Measurements from ENCODE around the gene ABHD5.

Gene ABHD5

DNA sequence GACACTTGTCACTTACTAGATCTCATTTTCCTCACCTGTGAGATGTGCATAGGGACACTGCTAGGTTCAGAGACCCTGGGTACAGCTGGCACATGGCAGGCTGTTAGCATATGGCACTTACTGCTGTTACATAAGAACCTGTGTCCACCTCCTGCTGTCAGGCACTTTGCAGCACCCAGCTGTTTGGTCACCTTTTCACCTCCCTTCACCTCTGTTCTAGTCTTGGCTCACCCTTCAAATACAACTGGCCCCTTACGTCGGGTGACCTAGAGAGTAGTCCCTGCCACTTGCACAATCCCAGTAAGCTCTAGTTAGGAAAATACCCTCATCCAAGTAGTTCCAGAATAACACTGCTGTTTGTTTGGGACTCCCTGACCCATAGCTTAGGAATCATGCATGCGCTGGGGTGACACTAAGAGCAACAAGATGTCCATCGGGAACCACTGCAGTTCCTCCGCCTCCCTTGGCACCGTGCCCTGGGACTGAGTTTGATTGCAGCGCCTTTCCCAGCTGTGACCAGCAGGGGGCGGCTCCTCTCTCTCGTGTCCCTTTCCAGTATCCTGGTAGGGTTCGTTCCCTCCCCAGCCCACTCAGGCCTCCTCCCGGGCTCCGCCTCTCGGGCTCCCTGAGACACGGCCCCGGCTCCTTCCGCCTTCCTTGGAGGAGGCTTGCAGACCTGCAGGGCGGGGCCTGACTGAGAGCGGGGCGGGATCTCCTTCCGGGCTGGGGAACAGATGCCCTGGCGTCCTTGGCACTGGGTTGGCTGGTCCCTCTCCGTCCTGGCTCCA is 78.6 kb downstream of the ABHD5 start:
- no peaks in the 10 kb centered on the region for H3K9me3 ChIP-seq (ENCODE audit: control insufficient read depth in 2 of 2, low read length in 2 of 2)
- H3K27me3 ChIP-seq (ENCODE audit: control insufficient read depth in 1 of 2, insufficient read depth in 2 of 2, low read length in 2 of 2), result no peaks in the 10 kb centered on the region
- no peak overlapping the region for H3K27ac ChIP-seq (ENCODE audit: low read length)
- H3K4me3 ChIP-seq (ENCODE audit: low read length in 2 of 2), result peak overlapping the region; percentile 57 to 72
- peaks cover 34% of the 10 kb centered on the region for H3K4me1 ChIP-seq (ENCODE audit: control insufficient read depth, insufficient read depth, low read length)
- no peaks in the 10 kb centered on the region for H3K36me3 ChIP-seq (ENCODE audit: control insufficient read depth in 2 of 2, insufficient read depth in 2 of 2, low read length in 2 of 2)
- peak overlapping the region in 1 of 2 donors; percentile 55 for H3K9ac ChIP-seq (ENCODE audit: low read length in 2 of 2)

GRCh38 chr3:43769885-43770425 is 79.2 kb downstream of the ABHD5 start:
- Histone ChIP-seq H3K36me3 (ENCODE audit: control insufficient read depth in 2 of 2, insufficient read depth in 2 of 2, low read length in 2 of 2) (no peaks in the 10 kb centered on the region), H3K4me3 (ENCODE audit: low read length in 2 of 2) (peak overlapping the region; percentile 57 to 72), H3K4me1 (ENCODE audit: control insufficient read depth, insufficient read depth, low read length) (peaks cover 34% of the 10 kb centered on the region), H3K9me3 (ENCODE audit: control insufficient read depth in 2 of 2, low read length in 2 of 2) (no peaks in the 10 kb centered on the region), H3K27ac (ENCODE audit: low read length) (no peak overlapping the region), H3K27me3 (ENCODE audit: control insufficient read depth in 1 of 2, insufficient read depth in 2 of 2, low read length in 2 of 2) (no peaks in the 10 kb centered on the region), H3K9ac (ENCODE audit: low read length in 2 of 2) (peak overlapping the region in 1 of 2 donors; percentile 55)

DNA sequence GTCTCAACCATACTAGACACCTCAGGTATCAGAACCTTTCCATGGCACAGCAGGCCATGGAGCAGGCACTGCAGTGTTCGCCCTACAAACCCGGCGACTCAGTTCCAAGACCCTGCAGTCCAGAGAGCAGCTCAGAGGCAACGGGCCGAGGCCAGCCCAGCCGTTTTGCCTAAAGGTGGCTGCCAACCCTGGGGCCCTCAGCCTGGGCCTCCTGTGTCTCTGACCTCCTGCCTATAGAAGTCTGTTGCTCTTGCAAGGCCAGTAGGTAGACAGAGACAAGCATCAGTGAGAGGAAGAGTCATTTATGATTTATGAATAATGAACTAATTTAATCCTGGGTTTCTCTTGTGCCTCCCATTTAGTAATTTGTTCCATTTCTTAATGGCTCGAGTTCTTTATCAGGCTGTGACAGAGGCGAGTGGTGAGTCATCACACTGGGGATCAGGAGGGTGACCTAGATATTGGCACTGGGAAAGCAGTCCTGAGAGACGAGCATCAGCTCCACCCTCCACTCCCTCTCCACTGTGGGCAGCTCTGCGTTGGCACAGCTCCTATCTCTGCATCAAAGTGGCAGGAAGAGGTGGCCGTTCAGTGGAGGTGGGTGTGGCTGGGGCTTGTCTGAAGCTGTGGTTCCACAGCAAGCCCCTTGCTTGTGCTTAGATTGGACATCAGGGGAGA is 79.8 kb downstream of the ABHD5 start:
- peaks cover 34% of the 10 kb centered on the region for H3K4me1 ChIP-seq (ENCODE audit: control insufficient read depth, insufficient read depth, low read length)
- H3K4me3 ChIP-seq (ENCODE audit: low read length in 2 of 2), result no peak overlapping the region
- no peaks in the 10 kb centered on the region for H3K36me3 ChIP-seq (ENCODE audit: control insufficient read depth in 2 of 2, insufficient read depth in 2 of 2, low read length in 2 of 2)
- H3K9ac ChIP-seq (ENCODE audit: low read length in 2 of 2), result no peak overlapping the region
- H3K9me3 ChIP-seq (ENCODE audit: control insufficient read depth in 2 of 2, low read length in 2 of 2), result no peaks in the 10 kb centered on the region
- H3K27ac ChIP-seq (ENCODE audit: low read length), result no peak overlapping the region
- H3K27me3 ChIP-seq (ENCODE audit: control insufficient read depth in 1 of 2, insufficient read depth in 2 of 2, low read length in 2 of 2), result no peaks in the 10 kb centered on the region

DNA sequence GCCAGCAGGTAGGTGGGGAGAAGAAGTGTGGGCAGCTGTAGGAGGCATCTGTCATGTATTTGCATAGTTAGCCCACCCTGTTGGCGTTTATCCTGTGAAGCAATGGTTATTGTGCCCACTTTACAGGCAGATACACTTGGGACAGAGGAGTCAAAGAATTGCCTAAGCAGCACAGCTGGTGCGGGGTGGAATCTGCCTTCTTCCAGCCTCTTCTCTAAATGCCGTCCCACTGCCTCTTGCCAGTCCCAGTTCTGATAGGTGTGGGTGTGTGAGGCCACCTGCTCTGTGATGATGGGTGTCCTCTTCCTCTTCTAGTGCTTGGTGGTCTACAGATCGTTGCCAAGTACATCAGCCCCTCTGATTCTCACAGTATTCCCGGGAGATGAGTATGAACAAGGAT is 80.9 kb downstream of the ABHD5 start:
- Histone ChIP-seq H3K9me3 (ENCODE audit: control insufficient read depth in 2 of 2, low read length in 2 of 2) (no peaks in the 10 kb centered on the region), H3K4me3 (ENCODE audit: low read length in 2 of 2) (no peak overlapping the region), H3K27ac (ENCODE audit: low read length) (no peak overlapping the region), H3K9ac (ENCODE audit: low read length in 2 of 2) (no peak overlapping the region), H3K4me1 (ENCODE audit: control insufficient read depth, insufficient read depth, low read length) (peaks cover 34% of the 10 kb centered on the region), H3K36me3 (ENCODE audit: control insufficient read depth in 2 of 2, insufficient read depth in 2 of 2, low read length in 2 of 2) (no peaks in the 10 kb centered on the region), H3K27me3 (ENCODE audit: control insufficient read depth in 1 of 2, insufficient read depth in 2 of 2, low read length in 2 of 2) (no peaks in the 10 kb centered on the region)

- Histone ChIP-seq H3K4me1 (ENCODE audit: control insufficient read depth, insufficient read depth, low read length) (peaks cover 33% of the 10 kb centered on the region), H3K9me3 (ENCODE audit: control insufficient read depth in 2 of 2, low read length in 2 of 2) (no peaks in the 10 kb centered on the region), H3K27ac (ENCODE audit: low read length) (no peak overlapping the region), H3K9ac (ENCODE audit: low read length in 2 of 2) (no peak overlapping the region), H3K36me3 (ENCODE audit: control insufficient read depth in 2 of 2, insufficient read depth in 2 of 2, low read length in 2 of 2) (no peaks in the 10 kb centered on the region), H3K27me3 (ENCODE audit: control insufficient read depth in 1 of 2, insufficient read depth in 2 of 2, low read length in 2 of 2) (no peaks in the 10 kb centered on the region), H3K4me3 (ENCODE audit: low read length in 2 of 2) (no peak overlapping the region)
Measured at GRCh38 chr3:43773273-43774094, 82.7 kb downstream of the ABHD5 start.

DNA sequence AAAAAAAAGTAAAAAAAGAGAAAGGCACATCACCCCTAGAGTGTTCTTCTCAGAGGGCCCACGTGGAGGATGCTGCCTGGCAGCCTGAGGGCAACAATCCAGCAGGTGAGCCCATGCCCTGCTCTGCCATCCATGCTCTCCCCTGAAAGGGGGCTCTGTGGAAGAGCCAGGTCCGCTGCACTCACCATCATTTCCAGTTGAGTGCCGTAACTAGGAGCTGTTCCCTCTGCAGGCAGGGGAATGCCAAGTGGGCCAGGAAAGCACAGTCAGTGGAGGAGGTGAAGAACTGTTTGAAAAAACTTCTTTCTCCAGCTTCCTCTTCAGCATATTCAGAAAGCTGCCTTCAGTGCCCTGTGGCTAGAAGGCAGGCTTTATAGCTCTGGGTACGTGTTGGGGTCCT is 84.1 kb downstream of the ABHD5 start:
- Histone ChIP-seq H3K9me3 (ENCODE audit: control insufficient read depth in 2 of 2, low read length in 2 of 2) (no peaks in the 10 kb centered on the region), H3K4me1 (ENCODE audit: control insufficient read depth, insufficient read depth, low read length) (peaks cover 20% of the 10 kb centered on the region), H3K27me3 (ENCODE audit: control insufficient read depth in 1 of 2, insufficient read depth in 2 of 2, low read length in 2 of 2) (no peaks in the 10 kb centered on the region), H3K4me3 (ENCODE audit: low read length in 2 of 2) (no peak overlapping the region), H3K9ac (ENCODE audit: low read length in 2 of 2) (no peak overlapping the region), H3K27ac (ENCODE audit: low read length) (no peak overlapping the region), H3K36me3 (ENCODE audit: control insufficient read depth in 2 of 2, insufficient read depth in 2 of 2, low read length in 2 of 2) (no peaks in the 10 kb centered on the region)

DNA sequence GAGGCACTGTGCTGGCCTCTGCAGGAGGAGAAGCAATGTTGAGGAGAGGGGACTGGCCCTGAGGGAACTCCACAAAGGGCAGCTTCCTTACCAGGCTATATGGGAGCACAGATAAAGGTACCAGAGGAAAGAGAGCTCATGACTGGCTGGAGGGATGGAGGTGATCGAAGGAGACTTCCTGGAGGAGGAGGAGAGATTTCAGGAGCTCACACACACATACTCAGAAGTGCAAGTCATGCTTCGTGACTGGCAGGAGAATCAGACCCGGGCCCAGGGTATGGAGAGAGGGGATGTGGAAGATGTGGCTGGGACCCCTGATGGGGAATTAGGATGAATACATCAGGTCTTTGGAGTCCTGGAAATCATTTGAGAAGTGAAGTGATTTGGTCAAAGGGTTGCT is 85.4 kb downstream of the ABHD5 start:
- Histone ChIP-seq H3K27ac (ENCODE audit: low read length) (no peak overlapping the region), H3K27me3 (ENCODE audit: control insufficient read depth in 1 of 2, insufficient read depth in 2 of 2, low read length in 2 of 2) (no peaks in the 10 kb centered on the region), H3K36me3 (ENCODE audit: control insufficient read depth in 2 of 2, insufficient read depth in 2 of 2, low read length in 2 of 2) (no peaks in the 10 kb centered on the region), H3K4me3 (ENCODE audit: low read length in 2 of 2) (no peak overlapping the region), H3K9ac (ENCODE audit: low read length in 2 of 2) (no peak overlapping the region), H3K4me1 (ENCODE audit: control insufficient read depth, insufficient read depth, low read length) (peaks cover 8% of the 10 kb centered on the region), H3K9me3 (ENCODE audit: control insufficient read depth in 2 of 2, low read length in 2 of 2) (no peaks in the 10 kb centered on the region)

DNA sequence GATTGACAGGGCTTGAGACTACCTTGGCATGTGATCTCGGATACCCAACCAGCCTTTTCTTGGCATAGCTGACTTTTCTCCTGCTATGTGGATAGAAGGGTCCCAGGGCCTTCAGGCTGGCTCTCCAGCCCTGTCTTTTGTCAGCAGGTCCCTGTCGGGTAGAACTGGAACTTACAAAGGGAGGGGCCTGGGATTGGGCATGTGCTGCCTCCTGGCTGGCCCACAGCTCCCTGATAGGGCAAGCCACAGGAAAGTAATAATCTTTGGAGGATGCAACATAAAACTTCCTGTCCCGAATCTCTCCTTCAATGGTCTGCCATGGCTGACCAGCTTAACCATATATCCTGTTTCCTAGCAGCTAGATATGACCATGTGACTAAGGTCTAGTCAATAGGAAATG is 89.1 kb downstream of the ABHD5 start:
- Histone ChIP-seq H3K27ac (ENCODE audit: low read length) (no peak overlapping the region), H3K9me3 (ENCODE audit: control insufficient read depth in 2 of 2, low read length in 2 of 2) (peaks cover 0 to 7% of the 10 kb centered on the region in 2 donors), H3K4me3 (ENCODE audit: low read length in 2 of 2) (no peak overlapping the region), H3K4me1 (ENCODE audit: control insufficient read depth, insufficient read depth, low read length) (no peaks in the 10 kb centered on the region), H3K27me3 (ENCODE audit: control insufficient read depth in 1 of 2, insufficient read depth in 2 of 2, low read length in 2 of 2) (no peaks in the 10 kb centered on the region), H3K9ac (ENCODE audit: low read length in 2 of 2) (no peak overlapping the region), H3K36me3 (ENCODE audit: control insufficient read depth in 2 of 2, insufficient read depth in 2 of 2, low read length in 2 of 2) (no peaks in the 10 kb centered on the region)

DNA sequence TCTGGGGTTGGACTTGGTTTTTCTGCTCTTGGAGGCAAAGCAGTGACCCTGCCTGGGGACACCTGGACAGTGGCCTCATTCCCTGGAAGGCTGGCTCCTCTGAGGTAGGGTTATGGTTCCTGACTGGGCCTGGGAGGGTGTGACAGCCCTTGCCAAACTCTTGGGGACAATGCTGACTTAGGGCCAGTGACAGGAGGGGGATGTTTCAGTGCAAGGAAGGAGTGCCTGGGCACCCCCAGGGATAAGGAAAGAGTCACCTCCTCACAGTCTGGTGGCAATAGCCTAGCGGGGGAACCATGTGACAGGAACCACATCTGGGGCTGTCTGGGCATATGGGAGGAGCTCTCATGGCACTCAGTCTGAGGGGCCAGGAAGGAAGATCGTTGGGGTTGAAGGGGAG is 91.8 kb downstream of the ABHD5 start:
- H3K4me3 ChIP-seq (ENCODE audit: low read length in 2 of 2), result no peak overlapping the region
- no peaks in the 10 kb centered on the region for H3K36me3 ChIP-seq (ENCODE audit: control insufficient read depth in 2 of 2, insufficient read depth in 2 of 2, low read length in 2 of 2)
- no peak overlapping the region for H3K27ac ChIP-seq (ENCODE audit: low read length)
- H3K4me1 ChIP-seq (ENCODE audit: control insufficient read depth, insufficient read depth, low read length), result no peaks in the 10 kb centered on the region
- no peak overlapping the region for H3K9ac ChIP-seq (ENCODE audit: low read length in 2 of 2)
- H3K27me3 ChIP-seq (ENCODE audit: control insufficient read depth in 1 of 2, insufficient read depth in 2 of 2, low read length in 2 of 2), result peaks cover 5 to 6% of the 10 kb centered on the region in 2 donors
- H3K9me3 ChIP-seq (ENCODE audit: control insufficient read depth in 2 of 2, low read length in 2 of 2), result peaks cover 0 to 7% of the 10 kb centered on the region in 2 donors

Measured in stomach smooth muscle (tissue), 2 donors.